HAP-1 (cell line): Measurements from ENCODE around the gene LRCOL1.

Experiments used
- DNase-seq, 2 experiments: peaks; one replicate each; pipeline ENCODE4 v3.0.0-alpha.2; 2016 to 2020; ENCODE audit warnings: low spot score in 2 of 2
- H3K27me3 ChIP-seq: fragments of 250-450 bp; sonication (Bioruptor Pico); 2 replicates; pipeline ENCODE4 v1.5.1; 2020; ENCODE audit warnings: low read depth, mild to moderate bottlenecking, moderate library complexity
- H3K36me3 ChIP-seq: fragments of 250-450 bp; sonication (Bioruptor Pico); replicated peaks from 2 replicates; pipeline ENCODE4 v1.5.1; 2020; ENCODE audit warnings: mild to moderate bottlenecking
- H3K4me1 ChIP-seq: fragments of 250-450 bp; sonication (Bioruptor Pico); 2 replicates; pipeline ENCODE4 v1.5.1; 2020; ENCODE audit warnings: mild to moderate bottlenecking
- H3K4me3 ChIP-seq: fragments of 250-450 bp; sonication (Bioruptor Pico); 2 replicates; pipeline ENCODE4 v1.5.1; 2020; ENCODE audit warnings: mild to moderate bottlenecking, moderate library complexity
- H3K9me3 ChIP-seq: fragments of 250-450 bp; sonication (Bioruptor Pico); 2 replicates; pipeline ENCODE4 v1.5.1; 2020; ENCODE audit warnings: mild to moderate bottlenecking, moderate library complexity
- in situ Hi-C: fragments of 300-500 bp; cut with MboI; formaldehyde crosslinking; loops from 3 replicates; pipeline ENCODE4 v1.14.3; 2020; ENCODE audit warnings: low sequenced_read_pairs, inconsistent platforms, mixed read lengths

Gene LRCOL1

GRCh38 chr12:132642846-132643835 is 32.8 kb upstream of the LRCOL1 start:
- H3K4me3 ChIP-seq: no peak overlapping the region
- peaks cover 84% of the 10 kb centered on the region for H3K36me3 ChIP-seq
- no peaks in the 10 kb centered on the region for H3K9me3 ChIP-seq

GRCh38 chr12:132641811-132642650 is 31.6 kb upstream of the LRCOL1 start:
- in situ Hi-C loops: no loop called here
- H3K36me3 ChIP-seq: peaks cover 85% of the 10 kb centered on the region
- no peaks in the 10 kb centered on the region for H3K4me1 ChIP-seq
- no peaks in the 10 kb centered on the region for H3K9me3 ChIP-seq
- no peaks in the 10 kb centered on the region for H3K27me3 ChIP-seq
- H3K4me3 ChIP-seq: no peak overlapping the region
- no peak for DNase-seq

More at GRCh38 chr12:132642846-132643835, 32.8 kb upstream of the LRCOL1 start:
- DNase-seq: no peak
- H3K27me3 ChIP-seq: no peaks in the 10 kb centered on the region
- in situ Hi-C loops: no loop called here
- no peaks in the 10 kb centered on the region for H3K4me1 ChIP-seq

GRCh38 chr12:132640936-132641335 is 30.6 kb upstream of the LRCOL1 start:
- no peaks in the 10 kb centered on the region for H3K27me3 ChIP-seq
- H3K9me3 ChIP-seq: no peaks in the 10 kb centered on the region
- in situ Hi-C loops: no loop called here
- DNase-seq: no peak
- H3K4me3 ChIP-seq: no peak overlapping the region
- no peaks in the 10 kb centered on the region for H3K4me1 ChIP-seq
- peaks cover 83% of the 10 kb centered on the region for H3K36me3 ChIP-seq

- Histone ChIP-seq H3K4me1 (no peaks in the 10 kb centered on the region), H3K9me3 (no peaks in the 10 kb centered on the region), H3K4me3 (no peak overlapping the region), H3K36me3 (peaks cover 85% of the 10 kb centered on the region), H3K27me3 (no peaks in the 10 kb centered on the region)
- DNase-seq: no peak
- in situ Hi-C loops: no loop called here
Measured at GRCh38 chr12:132639956-132640520, 29.7 kb upstream of the LRCOL1 start.

- H3K27me3 ChIP-seq: no peaks in the 10 kb centered on the region
- H3K9me3 ChIP-seq: no peaks in the 10 kb centered on the region
- in situ Hi-C loops: no loop called here
- peaks cover 95% of the 10 kb centered on the region for H3K36me3 ChIP-seq
- DNase-seq: peak in 1 of 2 experiments; percentile 50
- no peaks in the 10 kb centered on the region for H3K4me1 ChIP-seq
- no peak overlapping the region for H3K4me3 ChIP-seq
Measured at GRCh38 chr12:132638541-132639408, 28.4 kb upstream of the LRCOL1 start.

GRCh38 chr12:132637811-132638210 is 27.4 kb upstream of the LRCOL1 start:
- Histone ChIP-seq H3K9me3 (no peaks in the 10 kb centered on the region), H3K36me3 (peaks cover 93% of the 10 kb centered on the region), H3K4me1 (no peaks in the 10 kb centered on the region), H3K4me3 (no peak overlapping the region), H3K27me3 (no peaks in the 10 kb centered on the region)
- no peak for DNase-seq
- in situ Hi-C loops: no loop called here

GRCh38 chr12:132635076-132635955 is 24.9 kb upstream of the LRCOL1 start:
- DNase-seq: no peak
- in situ Hi-C loops: no loop called here
- Histone ChIP-seq H3K27me3 (no peaks in the 10 kb centered on the region), H3K9me3 (no peaks in the 10 kb centered on the region), H3K4me3 (no peak overlapping the region), H3K4me1 (no peaks in the 10 kb centered on the region), H3K36me3 (peaks cover 93% of the 10 kb centered on the region)

- H3K9me3 ChIP-seq: no peaks in the 10 kb centered on the region
- DNase-seq: no peak
- no peaks in the 10 kb centered on the region for H3K4me1 ChIP-seq
- in situ Hi-C loops: no loop called here
- H3K4me3 ChIP-seq: no peak overlapping the region
- no peaks in the 10 kb centered on the region for H3K27me3 ChIP-seq
- H3K36me3 ChIP-seq: peaks cover 96% of the 10 kb centered on the region
Measured at GRCh38 chr12:132634411-132634990, 24.1 kb upstream of the LRCOL1 start.

GRCh38 chr12:132633901-132634300 is 23.5 kb upstream of the LRCOL1 start:
- in situ Hi-C loops: no loop called here
- Histone ChIP-seq H3K9me3 (no peaks in the 10 kb centered on the region), H3K4me1 (no peaks in the 10 kb centered on the region), H3K36me3 (peaks cover 96% of the 10 kb centered on the region), H3K27me3 (no peaks in the 10 kb centered on the region), H3K4me3 (no peak overlapping the region)
- DNase-seq: no peak

GRCh38 chr12:132633398-132633797 is 23.0 kb upstream of the LRCOL1 start:
- in situ Hi-C loops: no loop called here
- Histone ChIP-seq H3K9me3 (no peaks in the 10 kb centered on the region), H3K36me3 (peaks cover 93% of the 10 kb centered on the region), H3K4me1 (no peaks in the 10 kb centered on the region), H3K4me3 (no peak overlapping the region), H3K27me3 (no peaks in the 10 kb centered on the region)
- no peak for DNase-seq

GRCh38 chr12:132632521-132633228 is 22.3 kb upstream of the LRCOL1 start:
- no peak for DNase-seq
- Histone ChIP-seq H3K4me3 (no peak overlapping the region), H3K9me3 (no peaks in the 10 kb centered on the region), H3K4me1 (no peaks in the 10 kb centered on the region), H3K36me3 (peaks cover 89% of the 10 kb centered on the region), H3K27me3 (no peaks in the 10 kb centered on the region)
- in situ Hi-C loops: no loop called here
